Measurements from ENCODE around the gene OST4. TPM values are rescaled to one million over a fixed set of nuclear protein-coding genes. Genes with fewer than 3 reads are reported as not detected.
"Not testable (repeated sequence)": the region's sequence is repeated elsewhere in the genome, so short reads cannot be mapped to it uniquely, and the experiment has no call there.

OST4 gene
- 323 TPM for total RNA-seq

- peak; percentile 95 for DNase-seq (ENCODE audit: low spot score)
Measured at GRCh38 chr2:27071277-27071989, at the start of gene OST4. TSS of gene OST4 (minus strand) at chr2:27071654.

GRCh38 chr2:27119330-27119670 is 47.8 kb upstream of the OST4 start:
- not testable (repeated sequence) for DNase-seq (ENCODE audit: low spot score)

- DNase-seq (ENCODE audit: low spot score), result no peak
Measured at GRCh38 chr2:27118525-27119329, 47.3 kb upstream of the OST4 start, which contains the start of gene CGREF1. TSS of gene CGREF1 (minus strand) at chr2:27119128. CDS start at chr2:27104366, 14,762 bp downstream.

- DNase-seq (ENCODE audit: low spot score), result no peak
Measured at GRCh38 chr2:27117995-27118524, 46.6 kb upstream of the OST4 start.

GRCh38 chr2:27115519-27115918 is 44.1 kb upstream of the OST4 start:
- DNase-seq (ENCODE audit: low spot score), result no peak

GRCh38 chr2:27111392-27112078 is 40.1 kb upstream of the OST4 start:
- not testable (repeated sequence) for DNase-seq (ENCODE audit: low spot score)

- DNase-seq (ENCODE audit: low spot score), result not testable (repeated sequence)
Measured at GRCh38 chr2:27110603-27111352, 39.3 kb upstream of the OST4 start.

GRCh38 chr2:27109083-27109482 is 37.6 kb upstream of the OST4 start:
- no peak for DNase-seq (ENCODE audit: low spot score)

GRCh38 chr2:27108221-27108620 is 36.8 kb upstream of the OST4 start:
- no peak for DNase-seq (ENCODE audit: low spot score)

- no peak for DNase-seq (ENCODE audit: low spot score)
Measured at GRCh38 chr2:27105981-27106380, 34.5 kb upstream of the OST4 start.

GRCh38 chr2:27102329-27102728 is 30.9 kb upstream of the OST4 start:
- DNase-seq (ENCODE audit: low spot score), result no peak

- DNase-seq (ENCODE audit: low spot score), result no peak
Measured at GRCh38 chr2:27100036-27100435, 28.6 kb upstream of the OST4 start.

GRCh38 chr2:27099334-27099955 is 28.0 kb upstream of the OST4 start:
- DNase-seq (ENCODE audit: low spot score), result no peak

GRCh38 chr2:27097341-27097740 is 25.9 kb upstream of the OST4 start:
- DNase-seq (ENCODE audit: low spot score), result no peak

GRCh38 chr2:27096748-27097297 is 25.4 kb upstream of the OST4 start:
- no peak for DNase-seq (ENCODE audit: low spot score)

GRCh38 chr2:27095745-27096651 is 24.5 kb upstream of the OST4 start:
- peak; percentile 63 for DNase-seq (ENCODE audit: low spot score)

- no peak for DNase-seq (ENCODE audit: low spot score)
Measured at GRCh38 chr2:27095427-27095744, 23.9 kb upstream of the OST4 start.

GRCh38 chr2:27094353-27094984 is 23.0 kb upstream of the OST4 start:
- no peak for DNase-seq (ENCODE audit: low spot score)
